ENCODE measurements around the gene POLG.

- no peak for TF ChIP-seq POLR2A (IDR thresholded peaks at IDR 0.05)
- TF ChIP-seq CTCF (IDR thresholded peaks at IDR 0.05): no peak
Measured at GRCh38 chr15:89365462-89366065, 30.9 kb upstream of the POLG start.
